HAP-1 (cell line): ENCODE measurements around the gene CELF2.

Experiments
- DNase-seq, 2 experiments: peaks; one replicate each; pipeline ENCODE4 v3.0.0-alpha.2; 2016 to 2020; ENCODE audit warnings: low spot score in 2 of 2
- H3K27me3 ChIP-seq: fragments of 250-450 bp; sonication (Bioruptor Pico); 2 replicates; pipeline ENCODE4 v1.5.1; 2020; ENCODE audit warnings: low read depth, mild to moderate bottlenecking, moderate library complexity
- H3K36me3 ChIP-seq: fragments of 250-450 bp; sonication (Bioruptor Pico); replicated peaks from 2 replicates; pipeline ENCODE4 v1.5.1; 2020; ENCODE audit warnings: mild to moderate bottlenecking
- H3K4me1 ChIP-seq: fragments of 250-450 bp; sonication (Bioruptor Pico); 2 replicates; pipeline ENCODE4 v1.5.1; 2020; ENCODE audit warnings: mild to moderate bottlenecking
- H3K4me3 ChIP-seq: fragments of 250-450 bp; sonication (Bioruptor Pico); 2 replicates; pipeline ENCODE4 v1.5.1; 2020; ENCODE audit warnings: mild to moderate bottlenecking, moderate library complexity
- H3K9me3 ChIP-seq: fragments of 250-450 bp; sonication (Bioruptor Pico); 2 replicates; pipeline ENCODE4 v1.5.1; 2020; ENCODE audit warnings: mild to moderate bottlenecking, moderate library complexity
- in situ Hi-C: fragments of 300-500 bp; cut with MboI; formaldehyde crosslinking; loops from 3 replicates; pipeline ENCODE4 v1.14.3; 2020; ENCODE audit warnings: low sequenced_read_pairs, inconsistent platforms, mixed read lengths

CELF2 gene

DNA sequence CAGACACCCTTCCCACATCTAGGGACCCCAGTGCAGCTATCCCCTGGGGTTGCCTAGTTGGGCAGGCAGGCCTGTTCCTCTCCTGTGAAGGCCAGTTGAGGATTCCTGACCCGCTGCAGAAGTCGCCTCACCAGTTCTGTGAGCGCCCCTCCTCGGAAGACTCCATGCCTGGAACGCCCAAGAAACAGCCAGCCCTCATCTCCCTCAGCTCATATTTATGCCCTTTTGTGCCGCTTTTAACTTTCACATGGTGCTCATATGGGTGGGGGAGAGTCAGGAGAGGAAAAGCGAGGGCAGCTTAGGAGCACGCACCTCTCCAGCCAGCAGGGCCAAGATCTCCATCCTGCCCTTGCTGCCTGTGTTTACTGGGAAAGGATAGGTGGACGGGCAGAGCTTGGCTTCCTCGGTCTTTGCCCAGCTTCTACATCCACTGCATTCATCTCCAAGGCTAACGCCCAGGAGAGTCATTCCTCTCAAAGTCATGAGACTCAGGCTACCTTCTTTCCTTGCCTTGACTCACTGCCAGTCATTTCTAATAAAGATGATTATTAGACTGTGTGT is 307.2 kb downstream of the CELF2 start:
- H3K36me3 ChIP-seq, result no peaks in the 10 kb centered on the region
- no peak overlapping the region for H3K4me3 ChIP-seq
- no peaks in the 10 kb centered on the region for H3K4me1 ChIP-seq
- in situ Hi-C loops, result no loop called here
- no peaks in the 10 kb centered on the region for H3K27me3 ChIP-seq
- no peaks in the 10 kb centered on the region for H3K9me3 ChIP-seq
- DNase-seq, result no peak

- DNase-seq, result no peak
- in situ Hi-C loops, result no loop called here
- no peak overlapping the region for H3K4me3 ChIP-seq
- no peaks in the 10 kb centered on the region for H3K36me3 ChIP-seq
- H3K9me3 ChIP-seq, result no peaks in the 10 kb centered on the region
- no peaks in the 10 kb centered on the region for H3K27me3 ChIP-seq
- no peaks in the 10 kb centered on the region for H3K4me1 ChIP-seq
Measured at GRCh38 chr10:11325817-11326216, 308.1 kb downstream of the CELF2 start.

- no peak for DNase-seq
- H3K4me1 ChIP-seq, result no peaks in the 10 kb centered on the region
- H3K9me3 ChIP-seq, result no peaks in the 10 kb centered on the region
- in situ Hi-C loops, result no loop called here
- no peaks in the 10 kb centered on the region for H3K27me3 ChIP-seq
- no peaks in the 10 kb centered on the region for H3K36me3 ChIP-seq
- no peak overlapping the region for H3K4me3 ChIP-seq
Measured at GRCh38 chr10:11326241-11326640, 308.6 kb downstream of the CELF2 start.

DNA sequence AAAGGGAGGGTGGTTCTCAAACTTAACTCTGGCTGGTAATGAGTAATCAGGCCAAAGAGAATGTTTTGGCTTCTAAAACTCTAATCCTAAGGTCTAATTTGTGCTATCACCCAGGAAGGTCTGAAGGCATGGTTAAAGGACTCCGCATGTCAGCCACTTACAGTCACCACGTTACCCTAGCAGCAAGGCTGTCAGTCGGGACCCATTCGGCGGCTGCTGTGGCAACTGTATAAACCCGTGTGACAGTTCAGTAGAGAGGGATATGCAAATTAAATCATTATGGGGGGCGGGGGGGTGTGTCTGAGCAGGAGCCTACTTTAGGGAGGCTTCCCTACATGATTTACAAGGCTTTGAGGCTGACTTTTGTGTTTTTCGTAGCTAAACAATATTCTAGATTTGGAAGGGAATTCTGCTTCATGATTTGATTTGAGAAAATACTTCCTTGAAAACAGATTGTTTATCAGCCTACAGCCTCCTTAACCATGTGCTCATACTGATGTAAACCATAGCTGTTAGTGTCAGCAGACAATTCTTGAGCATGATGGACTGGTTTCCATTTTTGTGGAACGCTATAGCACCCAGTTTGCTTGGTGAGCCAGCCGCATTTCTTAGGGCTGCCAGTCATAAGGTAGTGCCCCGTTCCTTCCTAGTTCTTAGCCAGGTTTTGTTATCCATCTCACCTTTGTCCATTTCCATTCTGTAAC is 309.4 kb downstream of the CELF2 start:
- Histone ChIP-seq H3K36me3 (no peaks in the 10 kb centered on the region), H3K4me3 (no peak overlapping the region), H3K9me3 (no peaks in the 10 kb centered on the region), H3K27me3 (no peaks in the 10 kb centered on the region), H3K4me1 (no peaks in the 10 kb centered on the region)
- in situ Hi-C loops, result no loop called here
- DNase-seq, result no peak

DNA sequence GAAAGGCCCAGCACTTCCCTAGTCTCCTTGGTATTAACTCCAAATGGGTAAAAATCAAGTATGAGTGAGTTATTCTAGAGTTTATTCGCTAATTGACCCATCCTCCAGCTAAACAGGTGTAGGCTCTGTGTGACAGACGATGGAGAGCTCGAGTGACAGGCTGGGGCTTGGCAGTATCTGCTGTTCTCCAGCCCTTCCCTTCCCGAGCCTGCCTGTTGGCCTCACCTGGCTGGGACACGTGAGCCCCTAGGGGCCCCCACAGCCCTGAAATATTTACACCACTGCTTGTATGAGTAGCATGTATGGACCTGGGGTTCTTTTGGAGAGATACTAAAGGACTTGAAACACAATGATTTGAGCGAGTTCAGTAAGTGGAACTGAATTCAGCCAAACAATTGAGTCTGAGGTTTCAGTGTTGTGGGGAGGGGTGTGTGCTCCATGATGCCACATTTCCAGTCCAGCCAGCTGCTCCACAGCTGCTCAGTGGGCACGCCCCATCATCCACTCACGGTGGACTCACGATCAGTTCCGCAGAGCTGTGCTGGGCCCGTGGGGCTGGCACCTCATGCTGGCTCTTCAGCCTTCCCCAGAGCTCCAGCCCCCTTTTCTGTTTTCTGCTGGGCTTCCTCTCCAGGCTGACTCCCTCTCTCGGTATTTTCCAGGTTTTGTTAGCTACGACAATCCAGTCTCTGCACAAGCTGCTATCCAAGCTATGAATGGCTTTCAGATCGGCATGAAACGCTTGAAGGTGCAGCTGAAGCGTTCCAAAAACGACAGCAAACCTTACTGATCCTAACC is 310.8 kb downstream of the CELF2 start:
- H3K9me3 ChIP-seq, result no peaks in the 10 kb centered on the region
- no peak overlapping the region for H3K4me3 ChIP-seq
- H3K4me1 ChIP-seq, result no peaks in the 10 kb centered on the region
- no peak for DNase-seq
- no peaks in the 10 kb centered on the region for H3K36me3 ChIP-seq
- in situ Hi-C loops, result no loop called here
- H3K27me3 ChIP-seq, result no peaks in the 10 kb centered on the region

- no peaks in the 10 kb centered on the region for H3K4me1 ChIP-seq
- H3K27me3 ChIP-seq, result no peaks in the 10 kb centered on the region
- no peak overlapping the region for H3K4me3 ChIP-seq
- H3K9me3 ChIP-seq, result no peaks in the 10 kb centered on the region
- no peak for DNase-seq
- in situ Hi-C loops, result no loop called here
- no peaks in the 10 kb centered on the region for H3K36me3 ChIP-seq
Measured at GRCh38 chr10:11329062-11329673, 311.5 kb downstream of the CELF2 start.

DNA sequence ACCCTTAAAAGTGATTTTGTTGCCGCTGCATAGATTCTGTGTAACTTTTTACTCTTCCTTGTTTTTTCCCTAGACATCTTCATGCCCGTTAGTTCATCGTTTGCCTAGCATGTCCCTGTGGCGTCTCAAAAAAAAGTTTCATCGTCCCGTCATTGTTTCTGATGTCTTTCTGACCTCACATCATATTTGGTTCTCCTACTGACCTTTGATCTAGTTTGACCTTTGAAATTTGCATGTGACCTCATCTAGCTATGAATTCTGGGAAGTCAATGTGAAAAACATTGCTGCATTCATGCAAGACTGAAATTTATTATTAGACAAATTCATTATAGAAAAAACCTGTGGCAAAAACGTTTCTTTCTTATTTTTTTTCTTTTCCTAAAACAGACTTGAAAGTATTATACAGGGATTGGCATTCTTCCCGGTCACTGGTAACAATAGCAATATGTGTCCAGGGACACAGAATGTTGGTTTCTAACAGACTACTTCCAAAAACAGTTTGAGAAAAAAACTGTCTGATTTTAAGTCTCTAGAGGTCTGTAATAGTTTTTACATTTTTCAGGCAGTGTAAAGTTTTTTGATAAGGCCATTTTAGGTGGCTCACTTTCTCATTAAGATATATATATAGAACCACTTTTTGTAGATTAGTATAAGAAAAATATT is 312.8 kb downstream of the CELF2 start:
- in situ Hi-C loops, result no loop called here
- Histone ChIP-seq H3K9me3 (no peaks in the 10 kb centered on the region), H3K4me3 (no peak overlapping the region), H3K27me3 (no peaks in the 10 kb centered on the region), H3K36me3 (no peaks in the 10 kb centered on the region), H3K4me1 (no peaks in the 10 kb centered on the region)
- DNase-seq, result no peak

GRCh38 chr10:11331046-11331577 is 313.4 kb downstream of the CELF2 start:
- in situ Hi-C loops, result no loop called here
- no peak overlapping the region for H3K4me3 ChIP-seq
- no peak for DNase-seq
- H3K27me3 ChIP-seq, result no peaks in the 10 kb centered on the region
- no peaks in the 10 kb centered on the region for H3K9me3 ChIP-seq
- no peaks in the 10 kb centered on the region for H3K4me1 ChIP-seq
- H3K36me3 ChIP-seq, result no peaks in the 10 kb centered on the region

DNA sequence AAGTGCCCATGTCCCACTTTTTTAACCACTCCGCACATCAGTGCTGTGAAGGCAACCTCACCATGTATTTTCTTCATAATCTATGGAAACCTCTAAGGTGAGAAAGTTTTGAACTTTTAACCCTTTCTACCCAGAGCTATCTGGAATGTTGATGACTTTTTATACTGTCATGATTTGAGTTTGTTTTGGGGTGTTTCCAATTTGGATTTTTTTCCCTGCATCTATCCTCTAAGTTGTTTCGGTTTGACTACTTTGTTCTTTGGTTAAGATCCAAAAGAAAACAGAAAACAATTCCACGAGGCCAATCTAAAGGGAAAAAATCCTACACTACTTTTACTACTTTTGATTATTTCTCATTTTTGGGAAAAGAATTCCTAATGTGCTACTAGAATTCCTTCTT is 314.1 kb downstream of the CELF2 start:
- in situ Hi-C loops, result no loop called here
- DNase-seq, result no peak
- H3K4me1 ChIP-seq, result no peaks in the 10 kb centered on the region
- no peaks in the 10 kb centered on the region for H3K27me3 ChIP-seq
- H3K36me3 ChIP-seq, result no peaks in the 10 kb centered on the region
- no peak overlapping the region for H3K4me3 ChIP-seq
- H3K9me3 ChIP-seq, result no peaks in the 10 kb centered on the region

DNA sequence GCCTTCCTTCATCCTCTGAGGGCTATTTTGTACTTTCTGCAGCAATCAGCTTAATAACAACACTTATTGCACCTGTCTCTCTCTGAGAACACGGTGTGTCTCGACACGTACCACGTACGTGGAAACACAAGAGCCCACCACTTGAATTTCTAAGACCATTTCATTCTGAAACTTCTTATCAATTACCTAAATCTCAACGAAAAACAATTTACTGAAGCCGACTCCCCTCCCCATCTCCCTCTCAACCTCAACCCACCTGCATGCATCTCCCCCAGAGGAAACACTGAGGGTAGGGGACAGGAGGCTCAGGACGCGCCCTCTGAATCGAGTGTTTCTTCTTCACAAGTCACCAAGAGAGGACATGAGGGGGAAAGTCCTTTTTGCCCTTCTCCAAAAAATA is 315.2 kb downstream of the CELF2 start:
- Histone ChIP-seq H3K4me3 (no peak overlapping the region), H3K9me3 (no peaks in the 10 kb centered on the region), H3K4me1 (no peaks in the 10 kb centered on the region), H3K27me3 (no peaks in the 10 kb centered on the region), H3K36me3 (no peaks in the 10 kb centered on the region)
- in situ Hi-C loops, result no loop called here
- no peak for DNase-seq

GRCh38 chr10:11334436-11334835 is 316.8 kb downstream of the CELF2 start:
- DNase-seq, result no peak
- no peaks in the 10 kb centered on the region for H3K27me3 ChIP-seq
- no peaks in the 10 kb centered on the region for H3K4me1 ChIP-seq
- no peak overlapping the region for H3K4me3 ChIP-seq
- in situ Hi-C loops, result no loop called here
- no peaks in the 10 kb centered on the region for H3K9me3 ChIP-seq
- H3K36me3 ChIP-seq, result no peaks in the 10 kb centered on the region

DNA sequence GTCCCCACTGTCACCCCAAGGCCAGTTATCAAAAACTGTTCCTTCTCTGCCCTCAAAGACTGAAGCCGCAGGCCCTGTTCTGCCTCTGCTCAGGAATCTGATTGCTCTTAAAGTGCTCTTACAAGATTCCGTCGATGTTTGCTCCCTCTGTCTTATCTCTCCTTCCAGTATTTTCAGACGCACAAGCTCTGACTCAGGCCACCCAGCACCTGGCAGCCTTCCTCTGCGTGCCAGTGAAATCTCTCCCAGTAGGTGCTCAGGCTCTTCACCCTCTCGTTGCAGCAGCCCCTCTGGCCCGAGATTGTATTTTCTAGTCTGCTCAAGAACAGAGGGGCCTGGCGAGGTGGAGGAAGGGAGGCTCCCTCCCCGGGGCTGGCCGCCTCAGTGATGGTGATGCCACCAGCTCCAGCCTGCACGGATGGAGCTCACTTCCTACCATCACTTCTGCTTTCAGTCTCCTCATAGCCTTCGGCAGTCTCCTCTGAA is 317.5 kb downstream of the CELF2 start:
- Histone ChIP-seq H3K36me3 (no peaks in the 10 kb centered on the region), H3K4me3 (no peak overlapping the region), H3K4me1 (no peaks in the 10 kb centered on the region), H3K9me3 (no peaks in the 10 kb centered on the region), H3K27me3 (no peaks in the 10 kb centered on the region)
- no peak for DNase-seq
- in situ Hi-C loops, result no loop called here

- Histone ChIP-seq H3K4me1 (no peaks in the 10 kb centered on the region), H3K27me3 (no peaks in the 10 kb centered on the region), H3K36me3 (no peaks in the 10 kb centered on the region), H3K9me3 (no peaks in the 10 kb centered on the region), H3K4me3 (no peak overlapping the region)
- no peak for DNase-seq
- in situ Hi-C loops, result no loop called here
Measured at GRCh38 chr10:11335881-11336430, 318.3 kb downstream of the CELF2 start.
